RWPE2 (cell line): Measurements from ENCODE around the gene ARHGAP10.

ENCODE experiments used
- ATAC-seq: fragments of 200-7000 bp; cut with Tn5 transposase; 3 replicates; pipeline ENCODE4 v1.9.1; 2021; ENCODE audit warnings: low read depth
- DNase-seq: peaks from one replicate; pipeline ENCODE4 v3.0.0-alpha.2; 2020; ENCODE audit warnings: low spot score
- H3K27ac ChIP-seq: fragments of 450-650 bp; 2 replicates; pipeline ENCODE4 v1.5.1; 2017; ENCODE audit warnings: mild to moderate bottlenecking; ENCODE audit not compliant: poor library complexity, severe bottlenecking
- H3K27me3 ChIP-seq: fragments of 250-450 bp; sonication (Bioruptor Pico); 2 replicates; pipeline ENCODE4 v1.5.1; 2021; ENCODE audit warnings: mild to moderate bottlenecking, moderate library complexity; ENCODE audit not compliant: insufficient read depth, poor library complexity, severe bottlenecking
- H3K36me3 ChIP-seq: fragments of 250-450 bp; sonication (Bioruptor Pico); 2 replicates; pipeline ENCODE4 v1.5.1; 2020; ENCODE audit warnings: low read depth, mild to moderate bottlenecking, moderate library complexity
- H3K4me1 ChIP-seq: fragments of 250-450 bp; sonication (Bioruptor Pico); 2 replicates; pipeline ENCODE4 v1.5.1; 2021; ENCODE audit warnings: mild to moderate bottlenecking, moderate library complexity; ENCODE audit not compliant: insufficient read depth, poor library complexity, severe bottlenecking
- H3K4me3 ChIP-seq: fragments of 250-450 bp; sonication (Bioruptor Pico); 2 replicates; pipeline ENCODE4 v1.5.1; 2021; ENCODE audit warnings: mild to moderate bottlenecking, moderate library complexity; ENCODE audit not compliant: severe bottlenecking
- H3K9me3 ChIP-seq: fragments of 250-450 bp; sonication (Bioruptor Pico); 2 replicates; pipeline ENCODE4 v1.5.1; 2021; ENCODE audit warnings: mild to moderate bottlenecking, moderate library complexity; ENCODE audit not compliant: severe bottlenecking
- CTCF ChIP-seq: fragments of 450-650 bp; IDR thresholded peaks from one replicate; pipeline ENCODE4 v1.5.1; 2017; ENCODE audit warnings: mild to moderate bottlenecking, moderate library complexity; ENCODE audit not compliant: poor library complexity, severe bottlenecking

Gene ARHGAP10

GRCh38 chr4:147782087-147782781, 50.3 kb downstream of the ARHGAP10 start:
- no peak for TF ChIP-seq CTCF
- Histone ChIP-seq H3K9me3 (peaks cover 2% of the 10 kb centered on the region), H3K27ac (peak overlapping the region; percentile 56), H3K36me3 (no peaks in the 10 kb centered on the region), H3K27me3 (no peaks in the 10 kb centered on the region), H3K4me3 (no peak overlapping the region), H3K4me1 (peaks cover 45% of the 10 kb centered on the region)
- DNase-seq = no peak
- ATAC-seq = peak; percentile 46

GRCh38 chr4:147785129-147785528, 53.2 kb downstream of the ARHGAP10 start:
- peaks cover 2% of the 10 kb centered on the region for H3K9me3 ChIP-seq
- no peak for ATAC-seq
- peak overlapping the region; percentile 1 for H3K27ac ChIP-seq
- DNase-seq = no peak
- H3K4me1 ChIP-seq = peaks cover 49% of the 10 kb centered on the region
- TF ChIP-seq CTCF = no peak
- no peak overlapping the region for H3K4me3 ChIP-seq
- H3K27me3 ChIP-seq = no peaks in the 10 kb centered on the region
- H3K36me3 ChIP-seq = no peaks in the 10 kb centered on the region

GRCh38 chr4:147786031-147786430, 54.1 kb downstream of the ARHGAP10 start:
- no peak for ATAC-seq
- Histone ChIP-seq H3K27ac (peak overlapping the region; percentile 1), H3K36me3 (no peaks in the 10 kb centered on the region), H3K9me3 (peaks cover 2% of the 10 kb centered on the region), H3K4me3 (no peak overlapping the region), H3K27me3 (no peaks in the 10 kb centered on the region), H3K4me1 (peaks cover 58% of the 10 kb centered on the region)
- no peak for DNase-seq
- no peak for TF ChIP-seq CTCF

GRCh38 chr4:147786531-147786930, 54.6 kb downstream of the ARHGAP10 start:
- DNase-seq (no peak), ATAC-seq (no peak)
- Histone ChIP-seq H3K27ac (no peak overlapping the region), H3K4me1 (peaks cover 58% of the 10 kb centered on the region), H3K27me3 (no peaks in the 10 kb centered on the region), H3K36me3 (no peaks in the 10 kb centered on the region), H3K9me3 (peaks cover 2% of the 10 kb centered on the region), H3K4me3 (no peak overlapping the region)
- TF ChIP-seq CTCF = no peak

- H3K27ac ChIP-seq = peak overlapping the region; percentile 0
- H3K27me3 ChIP-seq = no peaks in the 10 kb centered on the region
- H3K9me3 ChIP-seq = peaks cover under 1% of the 10 kb centered on the region
- H3K4me3 ChIP-seq = no peak overlapping the region
- ATAC-seq (no peak), DNase-seq (no peak)
- H3K4me1 ChIP-seq = peaks cover 58% of the 10 kb centered on the region
- TF ChIP-seq CTCF = no peak
- H3K36me3 ChIP-seq = no peaks in the 10 kb centered on the region
These were observed 55.3 kb downstream of the ARHGAP10 start for GRCh38 chr4:147787204-147787603.
